Measurements from ENCODE around the gene PPT2. TPM values are rescaled to one million over a fixed set of nuclear protein-coding genes. Genes with fewer than 3 reads are reported as not detected.

PPT2 gene
- total and polyA plus RNA-seq, 2 donors (not counting 3 experiments of a cell fraction or from before 2014, with no cell fraction given): 27.2 to 47.3 TPM

DNA sequence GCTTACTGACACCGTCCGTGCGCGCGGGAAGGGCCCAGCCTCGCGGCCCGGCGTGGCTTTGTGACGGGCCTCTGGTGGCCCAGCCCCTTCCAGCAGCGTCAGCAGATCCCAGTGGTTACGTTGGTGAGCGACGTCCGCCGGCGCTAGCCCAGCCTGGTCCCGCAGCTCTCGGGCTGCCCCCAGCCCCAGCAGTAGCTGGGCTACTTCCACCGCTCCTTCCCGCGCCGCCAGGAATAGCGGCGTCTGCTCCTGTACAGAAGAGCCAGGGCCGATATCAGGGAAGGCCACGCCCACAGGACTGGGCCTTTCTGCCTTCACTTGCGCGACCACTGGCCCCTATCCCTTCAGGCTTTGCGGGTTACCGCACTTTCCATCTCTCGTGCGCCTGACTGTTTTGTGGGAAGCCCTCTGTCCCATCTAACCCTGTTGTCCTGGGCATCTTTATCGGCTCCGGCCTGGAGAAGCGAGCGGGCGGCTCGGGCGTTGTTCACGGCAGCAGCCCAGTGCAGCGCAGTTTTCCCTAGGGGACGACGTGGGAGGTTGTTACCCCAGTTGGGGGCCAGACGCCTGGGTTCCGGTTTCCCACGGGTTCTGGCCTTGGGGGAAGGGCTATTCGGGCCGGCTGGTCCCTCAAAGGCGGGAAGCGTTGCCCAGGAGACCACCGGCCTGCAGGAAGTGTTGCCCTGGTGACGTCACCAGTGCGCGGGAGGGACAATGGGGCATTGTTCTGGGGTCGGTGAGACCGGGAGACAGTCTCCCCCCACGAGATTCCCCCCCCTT is 42.2 kb downstream of the PPT2 start:
- dilution Hi-C loops (cut with MboI; ENCODE audit: extremely low pct_ligation_motif_present, low sequenced_read_pairs) (no loop called here), intact Hi-C loops (cut with micrococcal nuclease) (loop anchor here (1.0 to 10.0 kb wide), 11 partner anchors 18 to 773 kb away; partner anchors contain the start of genes C6orf47, CSNK2B, FKBPL and GPANK1)
- Histone ChIP-seq H3K4me3 (replicated peaks in 1 of 3; ENCODE audit: insufficient read depth in 1 of 3, low read depth in 1 of 3, low read length in 3 of 3) (peak overlapping the region; percentile 5 to 59 (median 48)), H3K4me2 (ENCODE audit: insufficient read depth, low read length) (peak overlapping the region; percentile 71), H4K20me1 (replicated peaks; ENCODE audit: control insufficient read depth, extremely low read depth, insufficient read depth, low read length) (no peaks in the 10 kb centered on the region), H3K9ac (replicated peaks; ENCODE audit: extremely low read depth, insufficient read depth, low read length) (peak overlapping the region; percentile 99), H3K4me1 (ENCODE audit: control insufficient read depth, extremely low read depth, insufficient read depth, low read length) (peaks cover 33% of the 10 kb centered on the region), H3K27ac (ENCODE audit: insufficient read depth, low read depth, low read length) (peak overlapping the region; percentile 99), H3K79me2 (ENCODE audit: control insufficient read depth, insufficient read depth, low read length) (peaks cover 4% of the 10 kb centered on the region), H3K9me3 (replicated peaks; ENCODE audit: control insufficient read depth, insufficient read depth, low read length) (no peaks in the 10 kb centered on the region), H3K27me3 (ENCODE audit: control insufficient read depth in 2 of 2, insufficient read depth in 2 of 2, low read length in 2 of 2) (no peaks in the 10 kb centered on the region), H2AFZ (ENCODE audit: low read depth, low read length) (no peak overlapping the region), H3K36me3 (ENCODE audit: control insufficient read depth in 2 of 2, extremely low read depth in 1 of 2, insufficient read depth in 2 of 2, low read length in 2 of 2) (peaks cover 0 to 5% of the 10 kb centered on the region in 2 experiments), H3K9me1 (replicated peaks; ENCODE audit: control insufficient read depth, extremely low read depth, insufficient read depth, low read length) (no peaks in the 10 kb centered on the region)
- POLR2A ChIA-PET: interaction anchor here (0.7 to 1.6 kb wide), 8 partner anchors 9 to 68 kb away, joined by 3 to 9 read pairs (median 4); partner anchors contain the start of genes ATF6B and FKBPL
- CTCF ChIA-PET: interaction anchor here (0.8 to 1.6 kb wide), 23 partner anchors 10 to 642 kb away, joined by 3 to 24 read pairs (median 3); partner anchors contain the start of genes AGPAT1, ATF6B, FKBPL and NOTCH4
- no peak for FAIRE-seq
- BruUV-seq (replicated peaks): TSS peak; percentile 92
- peak; percentile 99 for DNase-seq (ENCODE audit: low read depth, low spot score)
- TF ChIP-seq POLR2AphosphoS5 (IDR thresholded peaks at IDR 0.05; ENCODE audit: insufficient read depth, low read depth, low read length): peak; percentile 78
- TF ChIP-seq, protein P1, sequence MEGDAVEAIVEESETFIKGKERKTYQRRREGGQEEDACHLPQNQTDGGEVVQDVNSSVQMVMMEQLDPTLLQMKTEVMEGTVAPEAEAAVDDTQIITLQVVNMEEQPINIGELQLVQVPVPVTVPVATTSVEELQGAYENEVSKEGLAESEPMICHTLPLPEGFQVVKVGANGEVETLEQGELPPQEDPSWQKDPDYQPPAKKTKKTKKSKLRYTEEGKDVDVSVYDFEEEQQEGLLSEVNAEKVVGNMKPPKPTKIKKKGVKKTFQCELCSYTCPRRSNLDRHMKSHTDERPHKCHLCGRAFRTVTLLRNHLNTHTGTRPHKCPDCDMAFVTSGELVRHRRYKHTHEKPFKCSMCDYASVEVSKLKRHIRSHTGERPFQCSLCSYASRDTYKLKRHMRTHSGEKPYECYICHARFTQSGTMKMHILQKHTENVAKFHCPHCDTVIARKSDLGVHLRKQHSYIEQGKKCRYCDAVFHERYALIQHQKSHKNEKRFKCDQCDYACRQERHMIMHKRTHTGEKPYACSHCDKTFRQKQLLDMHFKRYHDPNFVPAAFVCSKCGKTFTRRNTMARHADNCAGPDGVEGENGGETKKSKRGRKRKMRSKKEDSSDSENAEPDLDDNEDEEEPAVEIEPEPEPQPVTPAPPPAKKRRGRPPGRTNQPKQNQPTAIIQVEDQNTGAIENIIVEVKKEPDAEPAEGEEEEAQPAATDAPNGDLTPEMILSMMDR (IDR thresholded peaks at IDR 0.05; ENCODE audit: extremely low read depth in 1 of 2, insufficient read depth in 1 of 2, low read depth in 1 of 2, low read length in 2 of 2): no peak
- TF ChIP-seq POLR2A (IDR thresholded peaks at IDR 0.05; ENCODE audit: low read depth, low read length): peak; percentile 84
- no peak for TF ChIP-seq GATA2 (IDR thresholded peaks at IDR 0.05; ENCODE audit: insufficient read depth, insufficient read length, low read depth, low read length)
- peak; percentile 84 for TF ChIP-seq MAX (IDR thresholded peaks at IDR 0.05; ENCODE audit: insufficient read depth, insufficient read length)
- TF ChIP-seq MYC (IDR thresholded peaks at IDR 0.05; ENCODE audit: low read depth, low read length): no peak
- no peak for TF ChIP-seq EZH2 (IDR thresholded peaks at IDR 0.05; ENCODE audit: borderline replicate concordance, low read depth, low read length, severe bottlenecking)
- peak; percentile 31 for TF ChIP-seq FOS (IDR thresholded peaks at IDR 0.05; ENCODE audit: borderline replicate concordance, insufficient read depth, low read length)
- peak; percentile 91 for TF ChIP-seq JUN (IDR thresholded peaks at IDR 0.05; ENCODE audit: borderline replicate concordance, insufficient read depth, insufficient read length, low read depth)

Data from endothelial cell of umbilical vein (primary cell).